ENCODE data around the gene IL19. TPM values are rescaled to one million over a fixed set of nuclear protein-coding genes. Genes with fewer than 3 reads are reported as not detected.

IL19 gene
- total and polyA plus RNA-seq, 2 experiments from 2014 or later = 0.37 TPM; not detected in 1

GRCh38 chr1:206734499-206735142, 36.0 kb upstream of the IL19 start:
- no peaks in the 10 kb centered on the region for H3K36me3 ChIP-seq (replicated peaks; ENCODE audit: insufficient read depth, low read depth)
- no peak overlapping the region for H2AFZ ChIP-seq
- no peaks in the 10 kb centered on the region for H3K79me2 ChIP-seq
- no peaks in the 10 kb centered on the region for H3K9me3 ChIP-seq (ENCODE audit: low read depth)
- H3K27me3 ChIP-seq = no peaks in the 10 kb centered on the region
- H3K4me2 ChIP-seq = no peak overlapping the region
- no peak overlapping the region for H3K4me3 ChIP-seq
- peak; percentile 58 for TF ChIP-seq CTCF (IDR thresholded peaks at IDR 0.05; ENCODE audit: poor library complexity)
- no peak for TF ChIP-seq EZH2phosphoT487 (IDR thresholded peaks at IDR 0.05; ENCODE audit: low read depth, severe bottlenecking, unreplicated experiment)
- TF ChIP-seq EZH2 (IDR thresholded peaks at IDR 0.05; ENCODE audit: borderline replicate concordance) = no peak
- H3K4me1 ChIP-seq (ENCODE audit: insufficient read depth) = no peaks in the 10 kb centered on the region
- H3K27ac ChIP-seq = no peak overlapping the region
- peak; percentile 66 for DNase-seq (ENCODE audit: low spot score)
- H4K20me1 ChIP-seq (ENCODE audit: insufficient read depth, poor library complexity, severe bottlenecking) = peaks cover under 1% of the 10 kb centered on the region
- no peaks in the 10 kb centered on the region for H3K9me2 ChIP-seq (replicated peaks; ENCODE audit: insufficient read depth)
- 74% methylated on average over 9 of the region's 9 CpGs for WGBS (ENCODE audit: low lambda C conversion rate, missing lambda C conversion rate)

GRCh38 chr1:206735553-206736031, 35.0 kb upstream of the IL19 start:
- no peak for DNase-seq (ENCODE audit: low spot score)
- 82% methylated on average over 5 of the region's 5 CpGs for WGBS (ENCODE audit: low lambda C conversion rate, missing lambda C conversion rate)
- no peaks in the 10 kb centered on the region for H4K20me1 ChIP-seq (ENCODE audit: insufficient read depth, poor library complexity, severe bottlenecking)
- H3K79me2 ChIP-seq = no peaks in the 10 kb centered on the region
- H3K27me3 ChIP-seq = no peaks in the 10 kb centered on the region
- no peak overlapping the region for H3K27ac ChIP-seq
- TF ChIP-seq EZH2 (IDR thresholded peaks at IDR 0.05; ENCODE audit: borderline replicate concordance) = no peak
- no peak for TF ChIP-seq CTCF (IDR thresholded peaks at IDR 0.05; ENCODE audit: poor library complexity)
- TF ChIP-seq EZH2phosphoT487 (IDR thresholded peaks at IDR 0.05; ENCODE audit: low read depth, severe bottlenecking, unreplicated experiment) = no peak
- H3K4me2 ChIP-seq = no peak overlapping the region
- H3K4me1 ChIP-seq (ENCODE audit: insufficient read depth) = no peaks in the 10 kb centered on the region
- no peak overlapping the region for H3K4me3 ChIP-seq
- H3K9me3 ChIP-seq (ENCODE audit: low read depth) = no peaks in the 10 kb centered on the region
- no peak overlapping the region for H2AFZ ChIP-seq
- H3K9me2 ChIP-seq (replicated peaks; ENCODE audit: insufficient read depth) = no peaks in the 10 kb centered on the region
- no peaks in the 10 kb centered on the region for H3K36me3 ChIP-seq (replicated peaks; ENCODE audit: insufficient read depth, low read depth)

GRCh38 chr1:206736878-206737728, 33.5 kb upstream of the IL19 start:
- no peaks in the 10 kb centered on the region for H3K36me3 ChIP-seq (replicated peaks; ENCODE audit: insufficient read depth, low read depth)
- no peaks in the 10 kb centered on the region for H3K9me2 ChIP-seq (replicated peaks; ENCODE audit: insufficient read depth)
- no peak overlapping the region for H3K4me3 ChIP-seq
- H2AFZ ChIP-seq = no peak overlapping the region
- DNase-seq (ENCODE audit: low spot score) = no peak
- TF ChIP-seq CTCF (IDR thresholded peaks at IDR 0.05; ENCODE audit: poor library complexity) = no peak
- no peak for TF ChIP-seq EZH2 (IDR thresholded peaks at IDR 0.05; ENCODE audit: borderline replicate concordance)
- no peak for TF ChIP-seq EZH2phosphoT487 (IDR thresholded peaks at IDR 0.05; ENCODE audit: low read depth, severe bottlenecking, unreplicated experiment)
- H3K4me2 ChIP-seq = no peak overlapping the region
- no peaks in the 10 kb centered on the region for H4K20me1 ChIP-seq (ENCODE audit: insufficient read depth, poor library complexity, severe bottlenecking)
- H3K27ac ChIP-seq = no peak overlapping the region
- H3K9me3 ChIP-seq (ENCODE audit: low read depth) = no peaks in the 10 kb centered on the region
- no peaks in the 10 kb centered on the region for H3K27me3 ChIP-seq
- WGBS (ENCODE audit: low lambda C conversion rate, missing lambda C conversion rate) = 87% methylated on average over 14 of the region's 14 CpGs
- H3K4me1 ChIP-seq (ENCODE audit: insufficient read depth) = no peaks in the 10 kb centered on the region
- H3K79me2 ChIP-seq = no peaks in the 10 kb centered on the region

All from hepatocyte (in vitro differentiated cells).